GM12864 (cell line): ENCODE data around the gene NDUFB2.
"Not testable (repeated sequence)": the region's sequence is repeated elsewhere in the genome, so short reads cannot be mapped to it uniquely, and the experiment has no call there.

Source experiments
- DNase-seq: peaks from one replicate; pipeline ENCODE4 v3.0.0-alpha.2; 2011; ENCODE audit warnings: low read depth
- H3K4me3 ChIP-seq: 2 replicates; pipeline ENCODE4 v1.5.1; 2011; ENCODE audit warnings: mild to moderate bottlenecking, low read depth, low read length, control low read depth
- TF ChIP-seq, protein P1 (sequence below): IDR thresholded peaks from 2 replicates; pipeline ENCODE4 v1.5.1; 2011; ENCODE audit warnings: low read depth, mild to moderate bottlenecking, moderate library complexity, low read length, control low read depth, inconsistent platforms; ENCODE audit errors: missing control alignments

Gene NDUFB2

DNA sequence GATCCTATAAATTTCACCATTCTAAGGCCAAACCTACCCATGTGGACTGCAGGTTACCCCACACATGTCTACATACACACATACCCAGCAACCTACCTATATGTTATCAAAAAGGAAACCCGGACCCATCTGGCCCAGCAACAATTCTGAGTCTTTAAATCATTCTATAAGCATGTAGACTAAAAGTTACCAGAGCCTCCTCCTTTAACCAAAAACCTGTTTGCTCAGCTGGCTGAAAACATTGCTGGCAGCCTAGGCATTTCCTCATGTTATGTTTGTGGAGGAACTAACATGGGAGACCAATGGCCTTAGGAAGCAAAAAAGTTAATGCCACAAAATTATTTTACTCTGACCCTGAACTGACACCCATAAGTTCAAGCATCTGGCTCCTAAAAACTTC lies 29.0 kb upstream of the NDUFB2 start:
- no peak overlapping the region for H3K4me3 ChIP-seq
- TF ChIP-seq, protein P1, sequence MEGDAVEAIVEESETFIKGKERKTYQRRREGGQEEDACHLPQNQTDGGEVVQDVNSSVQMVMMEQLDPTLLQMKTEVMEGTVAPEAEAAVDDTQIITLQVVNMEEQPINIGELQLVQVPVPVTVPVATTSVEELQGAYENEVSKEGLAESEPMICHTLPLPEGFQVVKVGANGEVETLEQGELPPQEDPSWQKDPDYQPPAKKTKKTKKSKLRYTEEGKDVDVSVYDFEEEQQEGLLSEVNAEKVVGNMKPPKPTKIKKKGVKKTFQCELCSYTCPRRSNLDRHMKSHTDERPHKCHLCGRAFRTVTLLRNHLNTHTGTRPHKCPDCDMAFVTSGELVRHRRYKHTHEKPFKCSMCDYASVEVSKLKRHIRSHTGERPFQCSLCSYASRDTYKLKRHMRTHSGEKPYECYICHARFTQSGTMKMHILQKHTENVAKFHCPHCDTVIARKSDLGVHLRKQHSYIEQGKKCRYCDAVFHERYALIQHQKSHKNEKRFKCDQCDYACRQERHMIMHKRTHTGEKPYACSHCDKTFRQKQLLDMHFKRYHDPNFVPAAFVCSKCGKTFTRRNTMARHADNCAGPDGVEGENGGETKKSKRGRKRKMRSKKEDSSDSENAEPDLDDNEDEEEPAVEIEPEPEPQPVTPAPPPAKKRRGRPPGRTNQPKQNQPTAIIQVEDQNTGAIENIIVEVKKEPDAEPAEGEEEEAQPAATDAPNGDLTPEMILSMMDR = no peak
- no peak for DNase-seq

DNA sequence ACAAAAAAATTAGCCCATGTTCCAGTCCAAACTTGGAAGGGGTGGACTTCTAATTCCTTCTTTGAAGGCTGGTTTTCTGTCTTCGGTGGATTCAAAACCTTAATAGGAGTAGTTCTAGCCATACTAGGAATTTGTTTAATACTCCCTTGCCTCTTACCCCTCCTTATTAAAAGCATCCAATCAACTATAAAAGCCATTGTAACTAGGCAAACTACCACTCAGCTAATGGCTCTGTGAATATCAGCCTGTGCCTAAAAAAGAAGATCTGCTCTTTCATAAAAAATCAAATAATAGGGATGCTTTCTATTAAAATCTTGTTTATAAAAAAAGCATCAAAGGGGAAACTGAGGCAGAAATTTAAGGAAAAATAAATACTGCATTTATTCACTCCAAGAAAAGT lies 27.9 kb upstream of the NDUFB2 start:
- TF ChIP-seq, protein P1 = no peak
- H3K4me3 ChIP-seq = no peak overlapping the region
- DNase-seq = no peak

DNA sequence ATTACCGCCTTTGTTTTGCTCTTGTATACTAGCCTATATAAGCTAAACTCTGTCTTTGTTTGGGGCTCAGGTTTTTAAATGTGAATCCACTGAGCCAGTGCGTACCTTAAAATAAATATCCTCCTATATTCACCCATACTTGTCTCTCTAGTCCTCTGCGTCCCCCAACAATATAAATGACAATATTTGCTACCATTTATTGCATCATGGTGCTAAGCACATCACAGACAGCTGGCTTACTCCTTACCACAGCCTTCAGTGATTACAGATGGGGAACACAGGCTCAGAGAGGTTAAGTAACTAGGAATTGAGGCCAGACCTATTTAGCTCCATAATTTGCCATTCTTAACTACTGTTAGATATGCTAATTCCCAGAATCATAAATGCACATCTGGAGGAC lies 27.2 kb upstream of the NDUFB2 start:
- no peak for DNase-seq
- TF ChIP-seq, protein P1 = no peak
- H3K4me3 ChIP-seq = no peak overlapping the region

DNA sequence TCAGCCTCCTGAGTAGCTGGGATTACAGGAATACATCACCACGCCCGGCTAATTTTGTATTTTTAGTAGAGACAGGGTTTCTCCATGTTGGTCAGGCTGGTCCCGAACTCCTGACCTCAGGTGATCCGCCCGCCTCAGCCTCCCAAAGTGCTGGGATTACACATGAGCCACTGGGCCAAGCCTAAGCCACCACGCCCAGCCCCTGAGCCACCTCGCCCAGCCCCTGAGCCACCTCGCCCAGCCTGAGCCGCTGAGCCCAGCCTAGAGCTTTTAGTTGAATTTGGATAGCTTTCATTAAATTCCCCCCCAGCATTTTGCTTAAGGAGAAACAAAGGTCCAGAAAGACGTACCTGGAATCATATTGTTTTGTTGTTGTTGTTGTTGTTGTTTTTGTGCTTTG lies 26.6 kb upstream of the NDUFB2 start:
- H3K4me3 ChIP-seq = not testable (repeated sequence)

DNA sequence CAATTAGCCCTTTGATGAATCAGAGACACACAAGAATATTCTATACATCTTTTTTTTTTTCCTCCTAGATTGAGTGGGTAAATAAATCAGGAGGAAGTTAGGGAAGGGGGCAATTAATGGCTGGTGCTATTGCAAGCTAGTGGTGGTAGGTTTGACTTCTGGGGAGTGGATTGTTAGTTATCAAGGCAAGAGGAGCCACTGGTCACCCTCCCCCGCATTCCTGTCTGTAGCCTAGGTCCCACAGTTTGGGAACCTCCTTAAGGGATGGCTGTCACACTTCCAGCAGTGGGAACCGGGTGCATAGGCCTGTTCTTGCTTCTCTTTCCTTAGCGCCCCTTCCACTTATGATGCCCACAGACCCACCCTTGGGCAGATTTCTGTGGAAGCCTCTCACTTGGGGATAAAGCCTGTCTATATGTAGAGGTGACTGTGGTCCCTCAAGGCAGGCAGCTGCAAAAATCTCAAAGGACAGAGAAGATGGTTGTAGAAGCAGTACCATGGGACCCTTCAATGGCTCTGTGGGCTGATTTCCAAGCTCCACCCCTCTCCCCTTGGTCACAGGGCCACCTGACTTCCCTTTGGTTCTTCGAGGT lies 26.1 kb upstream of the NDUFB2 start:
- TF ChIP-seq, protein P1 = no peak
- DNase-seq = no peak
- no peak overlapping the region for H3K4me3 ChIP-seq

More for the DNA sequence above, 26.6 kb upstream of the NDUFB2 start:
- not testable (repeated sequence) for DNase-seq

DNA sequence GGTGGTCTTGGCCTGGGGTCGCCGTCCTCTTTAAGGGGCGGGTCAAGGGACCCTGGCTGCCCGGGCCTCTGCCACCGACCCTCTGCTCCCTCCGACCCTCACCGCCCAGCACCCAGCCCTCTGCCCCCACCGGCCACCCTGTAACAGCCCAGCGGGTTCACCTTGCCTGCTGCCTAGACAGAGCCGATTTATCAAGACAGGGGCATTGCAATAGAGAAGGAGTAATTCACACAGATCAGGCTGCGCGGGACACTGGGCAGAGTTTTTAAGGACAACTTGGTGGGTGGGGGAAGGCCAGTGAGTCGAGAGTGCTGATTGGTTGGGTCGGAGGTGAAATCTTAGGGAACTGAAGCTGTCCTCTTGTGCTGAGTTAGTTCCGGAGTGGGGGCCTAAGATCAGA lies 24.5 kb upstream of the NDUFB2 start:
- TF ChIP-seq, protein P1 = no peak
- no peak for DNase-seq
- no peak overlapping the region for H3K4me3 ChIP-seq

DNA sequence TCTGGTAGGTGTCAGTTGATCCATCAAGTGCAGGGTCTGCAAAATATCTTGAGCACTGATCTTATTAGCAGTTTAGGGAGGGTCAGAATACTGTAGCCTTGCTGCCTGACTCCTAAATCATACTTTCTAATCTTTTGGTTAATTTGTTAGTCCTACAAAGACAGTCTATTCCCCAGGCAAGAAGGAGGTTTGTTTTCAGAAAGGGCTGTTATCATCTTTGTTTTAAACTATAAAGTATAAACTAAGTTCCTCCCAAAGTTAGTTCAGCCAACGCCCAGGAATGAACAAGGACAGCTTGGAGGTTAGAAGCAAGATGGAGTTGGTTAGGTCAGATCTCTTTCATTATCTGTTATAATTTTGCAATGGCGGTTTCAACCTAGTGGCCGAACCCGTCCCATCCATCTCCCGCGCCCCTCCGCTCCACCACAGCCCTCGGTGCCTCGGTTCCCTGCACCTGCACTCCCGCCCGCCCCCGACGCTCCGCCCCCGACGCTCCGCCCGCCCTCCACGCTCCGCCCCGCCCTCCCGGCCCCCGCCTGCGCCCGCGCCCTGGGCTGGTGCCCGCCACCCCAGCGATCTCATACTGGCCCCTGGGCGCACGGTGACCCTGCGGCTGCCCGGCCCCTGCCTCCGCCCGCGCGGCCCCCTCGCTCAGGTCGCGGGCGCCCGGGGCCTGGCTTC lies 24.0 kb upstream of the NDUFB2 start, which contains the start of gene ADCK2:
Gene ADCK2 (plus strand): TSS at position 564 of the 681 bp plus-strand sequence. CDS start 386 bp downstream, outside the sequence.
- DNase-seq = no peak
- peak within 1 kb of the TSS; percentile 66 for H3K4me3 ChIP-seq
- TF ChIP-seq, protein P1 = no peak
